GM12801 (cell line): ENCODE results near the gene ZNF420.

ENCODE experiments used
- TF ChIP-seq, protein P1 (sequence below): IDR thresholded peaks from one replicate; pipeline ENCODE4 v1.5.1; 2011; ENCODE audit warnings: control low read depth; ENCODE audit not compliant: insufficient read length; ENCODE audit errors: extremely low read depth

The ZNF420 gene

DNA sequence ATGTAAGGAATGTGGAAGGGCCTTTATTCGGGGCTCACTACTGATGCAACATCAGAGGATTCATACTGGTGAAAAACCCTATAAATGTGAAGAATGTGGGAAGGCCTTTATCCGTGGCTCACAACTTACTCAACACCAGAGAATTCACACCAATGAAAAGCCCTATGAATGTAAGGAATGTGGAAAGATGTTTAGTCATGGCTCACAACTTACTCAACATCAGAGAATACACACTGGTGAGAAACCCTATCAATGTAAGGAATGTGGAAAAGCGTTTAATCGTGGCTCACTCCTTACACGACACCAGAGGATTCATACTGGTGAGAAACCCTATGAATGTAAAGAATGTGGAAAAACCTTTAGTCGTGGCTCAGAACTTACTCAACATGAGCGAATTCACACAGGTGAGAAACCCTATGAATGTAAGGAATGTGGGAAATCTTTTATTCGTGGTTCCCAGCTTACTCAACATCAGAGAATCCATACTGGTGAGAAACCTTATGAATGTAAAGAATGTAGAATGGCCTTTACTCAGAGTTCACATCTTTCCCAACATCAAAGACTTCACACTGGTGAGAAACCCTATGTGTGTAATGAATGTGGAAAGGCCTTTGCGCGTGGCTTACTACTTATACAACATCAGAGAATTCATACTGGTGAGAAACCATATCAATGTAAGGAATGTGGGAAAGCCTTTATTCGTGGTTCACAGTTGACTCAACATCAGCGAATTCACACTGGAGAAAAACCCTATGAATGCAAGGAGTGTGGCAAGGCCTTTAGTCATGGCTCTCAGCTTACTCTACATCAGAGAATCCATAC is 50.0 kb downstream of the ZNF420 start:
- TF ChIP-seq, protein P1, sequence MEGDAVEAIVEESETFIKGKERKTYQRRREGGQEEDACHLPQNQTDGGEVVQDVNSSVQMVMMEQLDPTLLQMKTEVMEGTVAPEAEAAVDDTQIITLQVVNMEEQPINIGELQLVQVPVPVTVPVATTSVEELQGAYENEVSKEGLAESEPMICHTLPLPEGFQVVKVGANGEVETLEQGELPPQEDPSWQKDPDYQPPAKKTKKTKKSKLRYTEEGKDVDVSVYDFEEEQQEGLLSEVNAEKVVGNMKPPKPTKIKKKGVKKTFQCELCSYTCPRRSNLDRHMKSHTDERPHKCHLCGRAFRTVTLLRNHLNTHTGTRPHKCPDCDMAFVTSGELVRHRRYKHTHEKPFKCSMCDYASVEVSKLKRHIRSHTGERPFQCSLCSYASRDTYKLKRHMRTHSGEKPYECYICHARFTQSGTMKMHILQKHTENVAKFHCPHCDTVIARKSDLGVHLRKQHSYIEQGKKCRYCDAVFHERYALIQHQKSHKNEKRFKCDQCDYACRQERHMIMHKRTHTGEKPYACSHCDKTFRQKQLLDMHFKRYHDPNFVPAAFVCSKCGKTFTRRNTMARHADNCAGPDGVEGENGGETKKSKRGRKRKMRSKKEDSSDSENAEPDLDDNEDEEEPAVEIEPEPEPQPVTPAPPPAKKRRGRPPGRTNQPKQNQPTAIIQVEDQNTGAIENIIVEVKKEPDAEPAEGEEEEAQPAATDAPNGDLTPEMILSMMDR: no peak

DNA sequence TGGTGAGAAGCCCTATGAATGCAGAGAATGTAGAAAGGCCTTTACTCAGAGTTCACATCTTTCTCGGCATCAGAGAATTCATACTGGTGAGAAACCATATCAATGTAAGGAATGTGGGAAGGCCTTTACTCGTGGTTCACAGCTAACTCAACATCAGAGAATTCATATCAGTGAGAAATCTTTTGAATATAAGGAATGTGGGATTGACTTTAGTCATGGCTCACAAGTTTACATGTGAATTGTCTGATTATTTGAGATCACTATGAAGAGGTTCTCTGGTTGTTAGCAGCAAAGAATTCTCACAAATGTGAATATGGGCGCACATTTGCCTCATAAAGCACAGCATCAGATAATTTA is 50.6 kb downstream of the ZNF420 start:
- TF ChIP-seq, protein P1: no peak

DNA sequence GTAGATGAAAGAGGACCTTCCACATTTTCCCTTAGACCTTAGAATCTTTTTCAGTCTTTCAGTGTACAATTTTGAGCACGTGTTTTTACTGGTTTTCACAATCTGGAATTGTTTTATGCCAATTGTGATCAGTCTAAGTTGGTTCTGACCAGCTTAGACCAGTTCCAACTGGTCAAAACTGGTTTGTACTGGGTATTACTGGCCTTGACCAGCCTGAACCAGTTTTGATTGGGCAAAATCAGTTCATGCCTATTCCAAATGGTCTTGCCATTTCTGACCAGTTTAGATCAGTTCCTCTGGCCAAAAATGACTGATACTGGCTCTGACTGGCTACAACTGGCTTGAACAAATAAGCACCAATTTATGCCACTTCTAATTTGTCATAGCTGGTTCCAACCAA is 57.9 kb downstream of the ZNF420 start:
- TF ChIP-seq, protein P1: no peak

DNA sequence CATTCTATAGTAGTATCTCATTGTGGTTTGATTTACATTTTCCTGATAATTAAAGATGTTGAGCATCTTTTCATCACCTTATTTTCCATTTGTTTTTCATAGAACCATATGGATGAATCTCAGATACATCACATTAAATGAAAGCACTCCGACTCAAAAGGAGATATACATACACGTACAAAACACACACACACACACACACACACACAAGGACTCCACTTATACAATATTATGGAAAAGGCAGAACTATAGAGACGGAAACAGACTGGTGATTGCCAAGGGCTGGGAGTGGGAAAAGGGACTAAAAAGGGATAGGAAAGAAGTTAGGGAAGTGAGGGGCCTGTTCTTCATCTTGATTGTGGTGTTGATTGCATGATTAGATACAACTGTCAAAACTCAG is 70.0 kb downstream of the ZNF420 start:
- TF ChIP-seq, protein P1: no peak

DNA sequence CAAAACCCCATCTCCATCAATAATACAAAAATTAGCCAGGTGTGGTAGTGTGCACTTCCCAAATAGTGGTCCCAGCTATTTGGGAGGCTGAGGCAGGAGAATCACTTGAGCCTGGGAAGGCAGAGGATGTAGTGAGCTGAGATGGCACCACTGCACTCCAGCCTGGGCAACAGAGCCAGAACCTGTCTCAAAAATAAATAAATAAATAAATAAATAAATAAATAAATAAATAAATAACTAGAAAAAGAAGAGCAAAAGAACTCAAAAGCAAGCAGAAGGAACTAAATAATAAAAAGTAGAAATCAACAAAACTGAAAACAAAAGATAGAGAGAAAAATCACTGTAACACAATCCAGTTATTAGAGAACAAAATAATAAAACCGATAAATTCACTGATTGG is 81.9 kb downstream of the ZNF420 start:
- TF ChIP-seq, protein P1: no peak

DNA sequence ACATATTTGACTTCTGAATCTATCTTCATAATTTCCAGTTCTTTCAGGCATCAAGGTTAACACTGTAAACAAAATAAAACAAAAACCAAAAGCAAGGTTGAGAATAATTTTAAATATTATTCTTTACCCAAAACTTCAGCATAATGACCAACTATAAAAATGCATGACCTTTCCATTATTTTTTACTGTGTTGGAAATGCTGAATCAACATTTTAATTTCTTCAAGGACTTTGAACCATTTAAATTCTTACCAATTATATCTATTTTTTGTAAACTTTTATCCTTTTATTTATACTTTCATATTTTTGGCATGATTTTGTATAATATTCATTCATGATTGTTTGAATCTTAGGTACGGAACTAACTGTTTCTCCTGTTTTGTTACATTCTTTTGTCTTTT is 87.4 kb downstream of the ZNF420 start:
- TF ChIP-seq, protein P1: no peak

DNA sequence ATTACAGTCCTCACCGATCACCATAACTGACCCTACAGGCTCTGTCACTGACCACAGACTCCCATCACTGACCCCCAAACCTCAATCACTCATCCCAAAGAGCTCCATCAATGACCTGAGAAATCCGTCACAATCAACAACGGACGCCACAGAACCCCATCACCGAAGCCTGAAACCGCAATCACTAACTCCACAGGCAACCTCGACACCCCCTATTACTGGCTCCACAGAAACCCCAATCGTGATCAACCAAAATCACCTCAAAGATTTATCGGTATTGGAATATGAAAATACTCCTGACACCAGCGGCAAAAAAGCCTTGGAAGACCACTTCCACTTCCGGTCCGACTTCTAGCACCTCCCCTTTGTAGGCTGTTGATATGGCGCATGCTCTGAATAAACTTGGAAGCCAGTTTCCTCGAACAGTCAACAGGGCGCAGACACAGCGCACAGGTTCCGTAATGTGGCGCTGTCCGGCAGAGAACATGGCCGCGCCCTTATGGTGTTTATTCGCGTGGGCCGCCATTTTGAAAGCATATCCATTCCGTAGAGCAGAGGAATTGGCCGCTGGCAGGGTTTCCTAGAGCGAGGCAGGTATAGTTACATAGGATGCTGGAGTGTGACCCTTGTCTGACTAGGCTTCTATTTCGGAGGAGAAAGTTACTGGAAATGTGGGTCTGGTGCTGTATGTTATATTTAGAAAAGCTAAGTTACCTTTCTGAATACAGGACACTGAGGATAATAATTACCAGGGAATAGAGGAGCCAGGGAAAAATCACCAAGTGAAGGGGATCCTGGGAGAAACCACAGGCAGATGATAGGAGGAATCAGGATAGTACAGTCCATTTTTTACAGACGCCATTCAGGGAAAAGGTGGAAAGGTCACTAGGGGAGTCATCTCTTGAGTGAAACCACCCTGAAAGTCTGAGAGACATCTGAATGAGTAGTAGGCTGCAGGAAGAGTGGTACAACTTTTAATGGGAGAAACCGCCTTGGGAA is 94.4 kb downstream of the ZNF420 start, which contains the start of gene ZNF585A:
ZNF585A (minus strand) TSS at position 328 of the 999 bp plus-strand sequence. CDS start 2,785 bp downstream, outside the sequence.
- TF ChIP-seq, protein P1: no peak
